GM20000 (cell line): ENCODE results near the gene SIGLEC14.

Experiments
- DNase-seq: peaks from one replicate; pipeline ENCODE4 v3.0.0; 2012; ENCODE audit warnings: low spot score
- TF ChIP-seq, protein P1 (sequence below): IDR thresholded peaks from 2 replicates; pipeline ENCODE4 v1.5.1; 2012; ENCODE audit warnings: mild to moderate bottlenecking, control low read depth; ENCODE audit errors: extremely low read depth, missing control alignments

Gene SIGLEC14

DNA sequence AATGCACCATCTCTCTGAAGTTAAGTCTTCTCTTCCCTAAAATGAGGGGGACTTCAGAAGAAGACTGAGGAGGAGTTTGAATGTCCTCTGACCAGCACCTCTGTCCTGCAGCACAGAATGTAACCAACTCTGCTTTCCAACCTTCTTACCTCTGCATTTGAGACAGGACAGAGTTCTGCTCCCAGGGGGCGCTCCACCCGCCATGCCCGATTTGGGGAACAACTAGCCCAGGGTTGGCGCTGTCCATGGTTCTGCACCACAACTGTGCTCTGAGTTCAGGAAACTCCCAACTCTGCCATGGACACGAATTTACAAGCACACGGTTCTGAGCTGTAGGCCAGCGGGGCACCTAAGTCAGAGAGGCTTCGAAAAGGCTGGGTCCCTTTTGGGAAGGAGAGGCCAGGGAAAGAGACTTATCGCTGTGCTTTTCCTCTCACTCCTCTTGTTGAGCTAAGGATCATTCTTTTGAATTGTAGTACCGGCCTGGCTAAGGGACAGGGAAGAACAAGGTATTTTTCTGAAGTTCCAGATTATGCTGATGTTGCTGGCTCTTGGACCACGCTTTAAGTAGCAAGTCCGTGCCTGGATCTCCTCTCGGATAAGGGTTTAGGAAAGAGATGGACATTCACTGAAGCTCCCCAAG lies 38.6 kb downstream of the SIGLEC14 start:
- TF ChIP-seq, protein P1, sequence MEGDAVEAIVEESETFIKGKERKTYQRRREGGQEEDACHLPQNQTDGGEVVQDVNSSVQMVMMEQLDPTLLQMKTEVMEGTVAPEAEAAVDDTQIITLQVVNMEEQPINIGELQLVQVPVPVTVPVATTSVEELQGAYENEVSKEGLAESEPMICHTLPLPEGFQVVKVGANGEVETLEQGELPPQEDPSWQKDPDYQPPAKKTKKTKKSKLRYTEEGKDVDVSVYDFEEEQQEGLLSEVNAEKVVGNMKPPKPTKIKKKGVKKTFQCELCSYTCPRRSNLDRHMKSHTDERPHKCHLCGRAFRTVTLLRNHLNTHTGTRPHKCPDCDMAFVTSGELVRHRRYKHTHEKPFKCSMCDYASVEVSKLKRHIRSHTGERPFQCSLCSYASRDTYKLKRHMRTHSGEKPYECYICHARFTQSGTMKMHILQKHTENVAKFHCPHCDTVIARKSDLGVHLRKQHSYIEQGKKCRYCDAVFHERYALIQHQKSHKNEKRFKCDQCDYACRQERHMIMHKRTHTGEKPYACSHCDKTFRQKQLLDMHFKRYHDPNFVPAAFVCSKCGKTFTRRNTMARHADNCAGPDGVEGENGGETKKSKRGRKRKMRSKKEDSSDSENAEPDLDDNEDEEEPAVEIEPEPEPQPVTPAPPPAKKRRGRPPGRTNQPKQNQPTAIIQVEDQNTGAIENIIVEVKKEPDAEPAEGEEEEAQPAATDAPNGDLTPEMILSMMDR: peak; percentile 54
- peak; percentile 60 for DNase-seq

DNA sequence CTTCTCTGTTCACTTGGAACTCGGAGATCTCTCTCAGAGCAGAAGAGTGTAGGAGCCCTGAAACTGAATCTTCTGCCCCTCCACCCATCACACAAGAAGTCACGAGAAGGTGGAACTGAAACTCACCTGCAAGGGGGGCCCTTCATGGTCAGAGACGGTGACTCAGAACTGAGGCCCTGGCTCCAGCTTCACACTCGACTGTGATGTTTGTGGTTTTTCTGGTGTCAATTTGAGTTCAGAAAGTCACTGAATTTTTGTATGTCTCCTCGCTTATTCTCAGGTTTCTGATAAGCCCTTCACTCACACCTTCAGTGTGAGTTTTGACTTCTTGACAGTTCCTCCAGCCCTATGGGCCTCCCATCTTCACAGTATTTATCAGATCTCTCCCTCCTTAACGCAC lies 39.5 kb downstream of the SIGLEC14 start:
- TF ChIP-seq, protein P1: no peak
- peak; percentile 90 for DNase-seq

DNA sequence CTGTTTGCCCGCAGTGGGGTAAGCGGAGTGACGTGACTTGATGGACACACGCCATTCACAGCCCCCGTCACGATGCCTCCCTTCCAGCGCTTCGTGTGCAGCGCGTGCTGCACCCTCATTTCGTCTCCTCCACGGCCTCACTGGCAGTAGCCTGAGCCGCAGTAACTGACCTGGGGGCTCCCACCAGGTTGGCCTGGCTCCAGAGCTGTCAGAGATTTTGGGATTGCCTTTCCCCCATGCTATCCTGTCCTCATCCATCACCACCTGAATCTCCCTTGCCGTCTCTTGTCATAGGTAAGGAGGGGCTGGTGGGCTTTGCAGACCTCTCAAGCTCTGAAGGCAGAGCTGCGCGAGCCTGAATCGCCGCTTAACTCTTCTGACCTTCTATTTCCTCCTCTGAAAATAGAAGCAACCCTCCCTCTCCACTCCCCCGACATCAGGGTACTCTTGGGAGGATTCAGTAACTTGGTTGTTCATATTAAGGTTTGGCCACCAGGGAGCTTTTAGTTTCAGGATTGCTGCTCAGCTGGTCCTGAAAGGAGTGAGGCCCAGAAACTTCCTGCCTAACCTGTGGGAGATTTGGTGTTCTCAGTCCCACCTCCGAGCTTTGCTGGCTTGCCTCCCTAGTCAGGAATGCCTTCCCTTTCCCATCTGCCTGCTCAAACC lies 44.3 kb downstream of the SIGLEC14 start:
- TF ChIP-seq, protein P1: no peak
- peak; percentile 74 for DNase-seq

GRCh38 chr19:51600940-51601580 lies 45.6 kb downstream of the SIGLEC14 start:
- DNase-seq: peak; percentile 68
- TF ChIP-seq, protein P1: no peak

GRCh38 chr19:51599084-51599483 lies 47.5 kb downstream of the SIGLEC14 start:
- TF ChIP-seq, protein P1: no peak
- DNase-seq: no peak

- no peak for DNase-seq
- TF ChIP-seq, protein P1: no peak
These were observed 48.3 kb downstream of the SIGLEC14 start for GRCh38 chr19:51598159-51598915.
